ENCODE data around the gene CHRNB4. TPM values are rescaled to one million over a fixed set of nuclear protein-coding genes. Genes with fewer than 3 reads are reported as not detected.

CHRNB4 gene
- total and polyA plus RNA-seq, 2 of the 8 experiments (the other 6 are each of a cell fraction or from before 2014, with no cell fraction given), result 2.4 to 4.5 TPM

GRCh38 chr15:78680431-78681075 is 39.5 kb upstream of the CHRNB4 start (continued):
- TF ChIP-seq CHD7 (IDR thresholded peaks at IDR 0.05; ENCODE audit: insufficient replicate concordance, low read length) (no peak), JUN (IDR thresholded peaks at IDR 0.05; ENCODE audit: low read depth, low read length) (no peak), ZNF274 (IDR thresholded peaks at IDR 0.05; ENCODE audit: borderline replicate concordance, extremely low read depth, low read length) (no peak), SRF (IDR thresholded peaks at IDR 0.05; ENCODE audit: low read depth, low read length) (no peak), CEBPB (IDR thresholded peaks at IDR 0.05; ENCODE audit: low read depth, low read length) (no peak), GABPA (IDR thresholded peaks at IDR 0.05; ENCODE audit: borderline replicate concordance, insufficient read depth, low read length) (no peak), MAX (IDR thresholded peaks at IDR 0.05) (no peak), RFX5 (IDR thresholded peaks at IDR 0.05; ENCODE audit: borderline replicate concordance, low read depth, low read length) (no peak), EZH2 (IDR thresholded peaks at IDR 0.05; ENCODE audit: low read depth, low read length, severe bottlenecking) (no peak), KDM4A (IDR thresholded peaks at IDR 0.05; ENCODE audit: low read depth, low read length, severe bottlenecking) (no peak)
